HL-60 (cell line): ENCODE measurements around the gene NUDCD3.

Experiments
- GABPA ChIP-seq: IDR thresholded peaks from 2 replicates; pipeline ENCODE4 v1.6.1; 2012; ENCODE audit warnings: low read depth
- TF ChIP-seq, protein P1 (sequence below): IDR thresholded peaks from one replicate; pipeline ENCODE4 v1.5.1; 2011; ENCODE audit warnings: low read length, control low read depth, inconsistent platforms; ENCODE audit not compliant: insufficient read depth
- TF ChIP-seq, protein P2 (sequence below): IDR thresholded peaks from 2 replicates; pipeline ENCODE4 v1.6.1; 2012; ENCODE audit warnings: low read depth; ENCODE audit not compliant: insufficient replicate concordance

DNA sequence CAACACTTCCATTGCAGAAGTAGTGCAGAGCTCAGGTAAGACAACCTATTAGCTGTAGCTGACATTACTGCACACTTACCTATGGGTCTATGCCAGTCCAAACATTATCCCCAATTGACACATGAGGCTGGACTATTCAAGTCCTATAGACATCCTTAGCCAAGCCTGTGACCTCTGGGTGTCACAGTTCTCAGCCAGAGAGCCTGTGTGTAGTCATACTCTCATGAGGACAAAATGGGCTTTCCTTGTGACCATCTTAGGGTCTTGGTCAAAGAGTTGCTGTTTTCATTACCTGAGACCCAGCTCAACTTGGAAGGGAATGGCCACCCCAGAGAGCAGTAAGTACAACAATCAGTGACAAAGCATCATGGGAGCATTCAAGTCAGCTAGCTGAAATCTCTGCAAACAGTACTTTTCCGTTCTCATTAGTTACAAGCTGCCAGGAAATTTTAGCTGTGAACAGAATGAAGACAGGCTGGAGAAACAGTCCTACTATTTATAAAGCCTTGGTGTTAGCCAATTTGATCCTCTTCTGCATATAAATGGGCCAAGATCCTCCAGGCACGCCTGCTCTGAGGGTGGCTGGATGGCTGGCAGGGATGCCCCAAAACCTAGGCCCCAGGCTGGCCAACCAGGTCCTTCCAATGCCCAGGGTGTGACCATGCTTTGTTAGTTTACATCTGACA is 44.3 kb downstream of the NUDCD3 start:
- TF ChIP-seq, protein P1, sequence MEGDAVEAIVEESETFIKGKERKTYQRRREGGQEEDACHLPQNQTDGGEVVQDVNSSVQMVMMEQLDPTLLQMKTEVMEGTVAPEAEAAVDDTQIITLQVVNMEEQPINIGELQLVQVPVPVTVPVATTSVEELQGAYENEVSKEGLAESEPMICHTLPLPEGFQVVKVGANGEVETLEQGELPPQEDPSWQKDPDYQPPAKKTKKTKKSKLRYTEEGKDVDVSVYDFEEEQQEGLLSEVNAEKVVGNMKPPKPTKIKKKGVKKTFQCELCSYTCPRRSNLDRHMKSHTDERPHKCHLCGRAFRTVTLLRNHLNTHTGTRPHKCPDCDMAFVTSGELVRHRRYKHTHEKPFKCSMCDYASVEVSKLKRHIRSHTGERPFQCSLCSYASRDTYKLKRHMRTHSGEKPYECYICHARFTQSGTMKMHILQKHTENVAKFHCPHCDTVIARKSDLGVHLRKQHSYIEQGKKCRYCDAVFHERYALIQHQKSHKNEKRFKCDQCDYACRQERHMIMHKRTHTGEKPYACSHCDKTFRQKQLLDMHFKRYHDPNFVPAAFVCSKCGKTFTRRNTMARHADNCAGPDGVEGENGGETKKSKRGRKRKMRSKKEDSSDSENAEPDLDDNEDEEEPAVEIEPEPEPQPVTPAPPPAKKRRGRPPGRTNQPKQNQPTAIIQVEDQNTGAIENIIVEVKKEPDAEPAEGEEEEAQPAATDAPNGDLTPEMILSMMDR, result no peak
- TF ChIP-seq GABPA, result no peak
- TF ChIP-seq, protein P2, sequence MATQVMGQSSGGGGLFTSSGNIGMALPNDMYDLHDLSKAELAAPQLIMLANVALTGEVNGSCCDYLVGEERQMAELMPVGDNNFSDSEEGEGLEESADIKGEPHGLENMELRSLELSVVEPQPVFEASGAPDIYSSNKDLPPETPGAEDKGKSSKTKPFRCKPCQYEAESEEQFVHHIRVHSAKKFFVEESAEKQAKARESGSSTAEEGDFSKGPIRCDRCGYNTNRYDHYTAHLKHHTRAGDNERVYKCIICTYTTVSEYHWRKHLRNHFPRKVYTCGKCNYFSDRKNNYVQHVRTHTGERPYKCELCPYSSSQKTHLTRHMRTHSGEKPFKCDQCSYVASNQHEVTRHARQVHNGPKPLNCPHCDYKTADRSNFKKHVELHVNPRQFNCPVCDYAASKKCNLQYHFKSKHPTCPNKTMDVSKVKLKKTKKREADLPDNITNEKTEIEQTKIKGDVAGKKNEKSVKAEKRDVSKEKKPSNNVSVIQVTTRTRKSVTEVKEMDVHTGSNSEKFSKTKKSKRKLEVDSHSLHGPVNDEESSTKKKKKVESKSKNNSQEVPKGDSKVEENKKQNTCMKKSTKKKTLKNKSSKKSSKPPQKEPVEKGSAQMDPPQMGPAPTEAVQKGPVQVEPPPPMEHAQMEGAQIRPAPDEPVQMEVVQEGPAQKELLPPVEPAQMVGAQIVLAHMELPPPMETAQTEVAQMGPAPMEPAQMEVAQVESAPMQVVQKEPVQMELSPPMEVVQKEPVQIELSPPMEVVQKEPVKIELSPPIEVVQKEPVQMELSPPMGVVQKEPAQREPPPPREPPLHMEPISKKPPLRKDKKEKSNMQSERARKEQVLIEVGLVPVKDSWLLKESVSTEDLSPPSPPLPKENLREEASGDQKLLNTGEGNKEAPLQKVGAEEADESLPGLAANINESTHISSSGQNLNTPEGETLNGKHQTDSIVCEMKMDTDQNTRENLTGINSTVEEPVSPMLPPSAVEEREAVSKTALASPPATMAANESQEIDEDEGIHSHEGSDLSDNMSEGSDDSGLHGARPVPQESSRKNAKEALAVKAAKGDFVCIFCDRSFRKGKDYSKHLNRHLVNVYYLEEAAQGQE, result no peak
